Hematopoietic multipotent progenitor cell treated with erythropoietin and hydrocortisone succinate and interleukin-3 and kit ligand, for 6 days (in vitro differentiated cells): Measurements from ENCODE around the gene PCDHB14.
"Not testable (repeated sequence)": the region's sequence is repeated elsewhere in the genome, so short reads cannot be mapped to it uniquely, and the experiment has no call there.

ENCODE experiments used
- DNase-seq: peaks from one replicate; pipeline ENCODE4 v3.0.0-alpha.2; 2015

PCDHB14 gene

GRCh38 chr5:141210849-141211248 lies 12.3 kb upstream of the PCDHB14 start:
- DNase-seq: not testable (repeated sequence)

- DNase-seq: peak; percentile 18
Observed at GRCh38 chr5:141213656-141214339, 9.3 kb upstream of the PCDHB14 start, which contains the start of gene PCDHB13. Gene PCDHB13 (plus strand): TSS chr5:141213919. CDS start chr5:141214124, 205 bp downstream.

GRCh38 chr5:141214583-141214982 lies 8.6 kb upstream of the PCDHB14 start:
- not testable (repeated sequence) for DNase-seq

GRCh38 chr5:141215504-141215903 lies 7.6 kb upstream of the PCDHB14 start:
- DNase-seq: not testable (repeated sequence)

GRCh38 chr5:141216035-141216434 lies 7.1 kb upstream of the PCDHB14 start:
- DNase-seq: not testable (repeated sequence)

- DNase-seq: not testable (repeated sequence)
Observed at GRCh38 chr5:141224844-141225243, 1.7 kb downstream of the PCDHB14 start.

- DNase-seq: not testable (repeated sequence)
Observed at GRCh38 chr5:141225421-141225820, 2.3 kb downstream of the PCDHB14 start.

- no peak for DNase-seq
Observed at GRCh38 chr5:141234109-141234667, 11.0 kb downstream of the PCDHB14 start.

GRCh38 chr5:141235922-141236321 lies 12.8 kb downstream of the PCDHB14 start:
- DNase-seq: not testable (repeated sequence)

- DNase-seq: no peak
Observed at GRCh38 chr5:141236516-141237313, 13.6 kb downstream of the PCDHB14 start.

- DNase-seq: no peak
Observed at GRCh38 chr5:141241496-141241895, 18.4 kb downstream of the PCDHB14 start.

- peak; percentile 7 for DNase-seq
Observed at GRCh38 chr5:141245250-141245717, 22.1 kb downstream of the PCDHB14 start, which contains the start of gene PCDHB15. Gene PCDHB15 (plus strand): TSS chr5:141245395. CDS start chr5:141245579, 184 bp downstream.

- DNase-seq: not testable (repeated sequence)
Observed at GRCh38 chr5:141246971-141247370, 23.8 kb downstream of the PCDHB14 start.

- DNase-seq: not testable (repeated sequence)
Observed at GRCh38 chr5:141247434-141247833, 24.3 kb downstream of the PCDHB14 start.

- no peak for DNase-seq
Observed at GRCh38 chr5:141250576-141250975, 27.4 kb downstream of the PCDHB14 start.

- DNase-seq: no peak
Observed at GRCh38 chr5:141258464-141258863, 35.3 kb downstream of the PCDHB14 start.

- no peak for DNase-seq
Observed at GRCh38 chr5:141258948-141259347, 35.8 kb downstream of the PCDHB14 start.

- peak; percentile 28 for DNase-seq
Observed at GRCh38 chr5:141260458-141261237, 37.5 kb downstream of the PCDHB14 start.

GRCh38 chr5:141261238-141261546 lies 38.0 kb downstream of the PCDHB14 start:
- no peak for DNase-seq

- no peak for DNase-seq
Observed at GRCh38 chr5:141269195-141269594, 46.1 kb downstream of the PCDHB14 start.

- DNase-seq: no peak
Observed at GRCh38 chr5:141272906-141273305, 49.8 kb downstream of the PCDHB14 start.
